ENCODE measurements around the gene GRM1.

The GRM1 gene

GRCh38 chr6:146389740-146390139 lies 360.9 kb downstream of the GRM1 start:
- DNase-seq, result no peak

- no peak for DNase-seq
These were observed 368.8 kb downstream of the GRM1 start for GRCh38 chr6:146397638-146398037.

- DNase-seq, result no peak
These were observed 373.6 kb downstream of the GRM1 start for GRCh38 chr6:146402476-146402875.

GRCh38 chr6:146408583-146408982 lies 379.7 kb downstream of the GRM1 start:
- DNase-seq, result no peak

GRCh38 chr6:146410851-146411595 lies 382.2 kb downstream of the GRM1 start:
- DNase-seq, result no peak

GRCh38 chr6:146419576-146419975 lies 390.7 kb downstream of the GRM1 start:
- DNase-seq, result no peak

GRCh38 chr6:146420255-146420654 lies 391.4 kb downstream of the GRM1 start:
- DNase-seq, result no peak

- no peak for DNase-seq
These were observed 394.0 kb downstream of the GRM1 start for GRCh38 chr6:146422789-146423375.

GRCh38 chr6:146423452-146423851 lies 394.6 kb downstream of the GRM1 start:
- DNase-seq, result no peak

GRCh38 chr6:146426516-146426915 lies 397.7 kb downstream of the GRM1 start:
- no peak for DNase-seq

- no peak for DNase-seq
These were observed 401.0 kb downstream of the GRM1 start for GRCh38 chr6:146429831-146430230.

GRCh38 chr6:146433881-146434731 lies 405.2 kb downstream of the GRM1 start:
- DNase-seq, result no peak

GRCh38 chr6:146434732-146435390 lies 406.0 kb downstream of the GRM1 start:
- DNase-seq, result no peak

- DNase-seq, result no peak
These were observed 413.0 kb downstream of the GRM1 start for GRCh38 chr6:146441907-146442306.

- DNase-seq, result no peak
These were observed 415.3 kb downstream of the GRM1 start for GRCh38 chr6:146444189-146444588.

GRCh38 chr6:146445233-146445632 lies 416.4 kb downstream of the GRM1 start:
- no peak for DNase-seq

GRCh38 chr6:146456886-146457285 lies 428.0 kb downstream of the GRM1 start:
- DNase-seq, result no peak

GRCh38 chr6:146460941-146461340 lies 432.1 kb downstream of the GRM1 start:
- DNase-seq, result no peak

- DNase-seq, result no peak
These were observed 441.4 kb downstream of the GRM1 start for GRCh38 chr6:146470091-146470770.

GRCh38 chr6:146472918-146473317 lies 444.1 kb downstream of the GRM1 start:
- no peak for DNase-seq

- DNase-seq, result no peak
These were observed 452.7 kb downstream of the GRM1 start for GRCh38 chr6:146481527-146481926.

GRCh38 chr6:146484411-146484810 lies 455.5 kb downstream of the GRM1 start:
- DNase-seq, result no peak
